Activated B cell treated with CpG ODN at 0.5 μM for 24 hours (primary cell): Measurements from ENCODE around the gene ARHGEF9. TPM values are rescaled to one million over a fixed set of nuclear protein-coding genes. Genes with fewer than 3 reads are reported as not detected.

ENCODE experiments used
- ATAC-seq: fragments of 200-7000 bp; cut with Tn5 transposase; one replicate; pipeline ENCODE4 v1.10.0; 2021; ENCODE audit warnings: low read depth, mild to moderate bottlenecking, moderate library complexity
- CTCF ChIA-PET: fragments of 350-600 bp; sonication (Branson Sonifier 250); formaldehyde crosslinking; loops from one replicate; lab custom pipeline; 2021; ENCODE audit warnings: antibody characterized with exemption; lab: Charles Lee
- POLR2A ChIA-PET: fragments of 350-600 bp; sonication (Branson Sonifier 250); formaldehyde crosslinking; loops from one replicate; lab custom pipeline; 2021; ENCODE audit warnings: antibody characterized with exemption; lab: Charles Lee
- DNase-seq: peaks from one replicate; pipeline ENCODE4 v3.0.0; 2022
- H3K27ac Mint-ChIP-seq: one replicate; pipeline ENCODE4 v1.8.0; 2020; ENCODE audit warnings: mixed read lengths
- H3K27me3 Mint-ChIP-seq: one replicate; pipeline ENCODE4 v1.8.0; 2021; ENCODE audit warnings: mixed read lengths
- H3K36me3 Mint-ChIP-seq: one replicate; pipeline ENCODE4 v1.8.0; 2021; ENCODE audit warnings: low read depth, mixed read lengths
- H3K4me1 Mint-ChIP-seq: one replicate; pipeline ENCODE4 v1.8.0; 2021; ENCODE audit warnings: mixed read lengths
- H3K4me3 Mint-ChIP-seq: one replicate; pipeline ENCODE4 v1.8.0; 2020; ENCODE audit warnings: mild to moderate bottlenecking, mixed read lengths
- H3K9me3 Mint-ChIP-seq: one replicate; pipeline ENCODE4 v1.8.0; 2020; ENCODE audit warnings: mixed read lengths
- intact Hi-C: fragments of 100-400 bp; cut with micrococcal nuclease; formaldehyde crosslinking; loops from one replicate; pipeline ENCODE4 v1.15.1; 2024
- total RNA-seq: library from RNA; stranded (reverse); gene quantifications from 2 replicates; pipeline ENCODE4 v1.2.3, GENCODE V29; 2022
- TF ChIP-seq, protein P1 (sequence below): fragments of 200-600 bp; IDR thresholded peaks from one replicate; pipeline ENCODE4 v1.8.0; 2022; ENCODE audit warnings: antibody characterized with exemption, mild to moderate bottlenecking

ARHGEF9 gene
- total RNA-seq, 1 donor from 2014 or later, result 25.1 TPM

DNA sequence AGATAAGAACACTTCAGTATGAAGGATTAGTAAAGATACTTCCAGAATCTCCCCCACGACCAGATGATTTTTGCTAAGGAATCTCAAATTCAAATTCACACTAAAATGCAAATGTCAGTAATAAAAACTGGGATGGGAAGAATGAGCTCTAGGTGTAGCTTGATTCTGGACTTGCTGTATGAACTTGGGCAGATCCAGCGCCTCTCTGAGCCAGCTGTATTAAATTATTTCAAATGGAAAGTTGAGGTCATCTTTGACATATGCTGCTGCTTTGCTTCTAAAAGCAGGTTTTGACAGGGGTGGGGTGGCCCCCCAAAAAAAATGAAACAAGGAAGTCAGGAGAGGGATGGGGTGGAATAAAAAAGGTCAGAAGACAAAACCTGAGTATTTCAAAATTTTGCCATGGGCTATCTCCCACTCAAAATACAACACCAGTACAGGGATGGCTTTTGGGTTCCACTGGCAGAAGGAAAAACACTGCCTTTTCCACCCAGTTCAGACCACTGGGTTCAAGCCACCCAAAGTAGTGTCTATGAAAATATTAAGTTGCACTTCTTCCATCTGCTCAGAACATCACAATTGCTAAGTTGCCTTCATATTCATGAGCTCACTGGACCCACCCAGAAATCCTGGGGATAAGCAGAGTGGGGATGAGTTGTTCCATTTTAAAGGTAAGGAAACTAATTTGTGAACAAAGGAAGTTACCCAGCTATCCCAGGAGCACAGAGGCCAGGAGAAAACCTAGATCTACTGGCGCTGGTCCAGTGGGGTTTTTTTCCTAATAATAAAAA is 47.7 kb downstream of the ARHGEF9 start:
- no peak overlapping the region for H3K27ac Mint-ChIP-seq
- DNase-seq (no peak), ATAC-seq (no peak)
- peaks cover 1% of the 10 kb centered on the region for H3K36me3 Mint-ChIP-seq
- intact Hi-C loops, result no loop called here
- CTCF ChIA-PET, result no interaction called here
- no peak overlapping the region for H3K4me3 Mint-ChIP-seq
- POLR2A ChIA-PET, result no interaction called here
- TF ChIP-seq, protein P1, sequence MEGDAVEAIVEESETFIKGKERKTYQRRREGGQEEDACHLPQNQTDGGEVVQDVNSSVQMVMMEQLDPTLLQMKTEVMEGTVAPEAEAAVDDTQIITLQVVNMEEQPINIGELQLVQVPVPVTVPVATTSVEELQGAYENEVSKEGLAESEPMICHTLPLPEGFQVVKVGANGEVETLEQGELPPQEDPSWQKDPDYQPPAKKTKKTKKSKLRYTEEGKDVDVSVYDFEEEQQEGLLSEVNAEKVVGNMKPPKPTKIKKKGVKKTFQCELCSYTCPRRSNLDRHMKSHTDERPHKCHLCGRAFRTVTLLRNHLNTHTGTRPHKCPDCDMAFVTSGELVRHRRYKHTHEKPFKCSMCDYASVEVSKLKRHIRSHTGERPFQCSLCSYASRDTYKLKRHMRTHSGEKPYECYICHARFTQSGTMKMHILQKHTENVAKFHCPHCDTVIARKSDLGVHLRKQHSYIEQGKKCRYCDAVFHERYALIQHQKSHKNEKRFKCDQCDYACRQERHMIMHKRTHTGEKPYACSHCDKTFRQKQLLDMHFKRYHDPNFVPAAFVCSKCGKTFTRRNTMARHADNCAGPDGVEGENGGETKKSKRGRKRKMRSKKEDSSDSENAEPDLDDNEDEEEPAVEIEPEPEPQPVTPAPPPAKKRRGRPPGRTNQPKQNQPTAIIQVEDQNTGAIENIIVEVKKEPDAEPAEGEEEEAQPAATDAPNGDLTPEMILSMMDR, result no peak
- H3K27me3 Mint-ChIP-seq, result no peaks in the 10 kb centered on the region
- H3K4me1 Mint-ChIP-seq, result peaks cover 11% of the 10 kb centered on the region
- H3K9me3 Mint-ChIP-seq, result no peaks in the 10 kb centered on the region

DNA sequence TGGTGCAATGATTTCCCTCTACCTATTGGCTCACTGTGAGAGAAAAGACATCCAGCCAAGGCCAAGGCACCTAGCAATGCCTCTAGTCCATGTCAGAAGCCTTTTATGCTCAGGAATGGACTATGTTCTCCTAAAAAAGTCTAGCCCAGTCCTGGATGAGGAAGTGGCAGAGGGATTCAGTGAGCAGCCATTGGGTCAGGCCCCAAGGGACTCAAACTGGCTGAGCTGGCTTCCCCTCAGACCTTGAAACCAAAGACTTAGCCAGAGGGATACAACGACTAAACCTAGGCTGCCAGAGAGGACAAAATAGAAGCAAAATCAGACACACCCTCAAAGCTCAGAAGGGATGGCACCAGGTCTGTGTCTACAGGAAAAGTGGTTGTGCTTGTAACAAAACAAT is 49.1 kb downstream of the ARHGEF9 start:
- ChIA-PET CTCF (no interaction called here), POLR2A (no interaction called here)
- Mint-ChIP-seq H3K27me3 (no peaks in the 10 kb centered on the region), H3K27ac (no peak overlapping the region), H3K36me3 (no peaks in the 10 kb centered on the region), H3K4me1 (peaks cover 5% of the 10 kb centered on the region), H3K4me3 (no peak overlapping the region), H3K9me3 (no peaks in the 10 kb centered on the region)
- DNase-seq (no peak), ATAC-seq (no peak)
- intact Hi-C loops, result no loop called here
- TF ChIP-seq, protein P1, result no peak

DNA sequence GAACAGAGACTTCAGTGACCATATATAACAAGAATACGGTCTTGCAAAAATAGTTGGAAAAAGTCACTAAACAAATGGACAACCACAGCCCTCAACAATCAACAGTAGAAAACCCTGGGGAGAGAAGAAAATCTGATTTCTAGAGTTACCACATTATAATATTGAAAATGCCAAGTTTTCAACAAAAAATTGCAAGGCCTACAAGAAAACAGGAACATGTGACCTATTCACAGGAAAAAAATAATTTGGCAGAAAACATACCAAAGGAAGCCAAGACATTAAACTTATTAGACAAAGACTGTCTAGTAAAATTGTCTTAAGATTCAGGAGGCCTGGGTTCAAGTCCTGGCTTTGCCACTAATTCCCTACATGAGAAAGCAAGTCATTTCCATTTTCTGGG is 64.7 kb downstream of the ARHGEF9 start:
- TF ChIP-seq, protein P1, result no peak
- no peaks in the 10 kb centered on the region for H3K9me3 Mint-ChIP-seq
- intact Hi-C loops, result no loop called here
- CTCF ChIA-PET, result no interaction called here
- DNase-seq, result no peak
- H3K27ac Mint-ChIP-seq, result no peak overlapping the region
- H3K36me3 Mint-ChIP-seq, result peaks cover 41% of the 10 kb centered on the region
- no peaks in the 10 kb centered on the region for H3K27me3 Mint-ChIP-seq
- no peak overlapping the region for H3K4me3 Mint-ChIP-seq
- POLR2A ChIA-PET, result no interaction called here
- no peak for ATAC-seq
- H3K4me1 Mint-ChIP-seq, result no peaks in the 10 kb centered on the region

DNA sequence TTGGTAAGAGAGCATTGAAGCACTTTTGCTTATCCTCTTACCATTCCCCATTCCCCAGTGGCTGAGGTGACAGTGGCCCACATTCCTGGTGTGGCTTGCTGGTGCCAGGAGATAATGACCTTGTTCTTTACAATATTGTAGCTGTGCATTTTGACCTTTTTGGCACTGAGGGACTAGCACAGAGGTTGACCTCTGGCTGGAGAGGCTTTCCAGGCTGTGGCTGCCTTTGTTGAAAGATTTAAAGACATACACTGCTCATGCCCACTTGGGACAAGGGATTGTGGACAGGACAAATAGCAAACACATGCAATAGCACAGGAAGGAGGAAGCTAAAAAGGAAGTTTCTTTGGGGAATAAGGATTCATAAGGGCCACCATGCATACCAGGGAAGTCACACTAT is 65.4 kb downstream of the ARHGEF9 start:
- DNase-seq (no peak), ATAC-seq (no peak)
- Mint-ChIP-seq H3K27me3 (no peaks in the 10 kb centered on the region), H3K4me1 (no peaks in the 10 kb centered on the region), H3K27ac (no peak overlapping the region), H3K36me3 (peaks cover 41% of the 10 kb centered on the region), H3K9me3 (no peaks in the 10 kb centered on the region), H3K4me3 (no peak overlapping the region)
- TF ChIP-seq, protein P1, result no peak
- ChIA-PET CTCF (no interaction called here), POLR2A (no interaction called here)
- intact Hi-C loops, result no loop called here

DNA sequence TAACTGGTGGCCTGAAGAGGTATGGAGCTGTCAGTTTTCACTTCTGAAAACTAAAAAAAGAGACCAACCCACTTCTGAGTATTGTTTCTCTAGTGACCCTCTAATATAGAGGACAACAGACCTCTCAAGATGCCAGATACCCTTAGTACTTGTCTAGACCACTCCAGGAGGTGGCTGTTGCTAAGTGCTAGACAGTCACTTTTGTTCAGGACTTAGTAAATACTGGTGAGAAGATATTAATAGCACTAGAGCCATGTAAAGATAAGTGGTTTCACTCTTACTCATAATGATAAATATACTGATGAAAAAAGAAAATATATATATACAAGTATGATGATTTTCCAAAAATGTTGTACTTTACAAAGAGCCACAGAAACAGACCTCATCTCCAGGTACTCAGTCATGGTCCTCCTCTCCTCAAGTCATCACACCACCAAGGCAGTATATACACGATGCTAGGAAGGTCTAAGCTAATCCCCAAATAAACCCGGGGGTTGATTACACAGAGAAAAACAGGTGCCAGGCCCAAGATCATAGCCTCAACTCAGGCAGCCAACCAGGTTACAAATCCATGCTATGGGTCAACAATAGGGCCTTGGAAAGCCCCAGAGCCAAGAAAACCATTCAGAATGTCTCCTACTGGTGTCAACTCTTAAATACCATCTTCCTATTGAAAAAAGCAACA is 66.9 kb downstream of the ARHGEF9 start:
- TF ChIP-seq, protein P1, result no peak
- Mint-ChIP-seq H3K27ac (no peak overlapping the region), H3K4me1 (no peaks in the 10 kb centered on the region), H3K4me3 (no peak overlapping the region), H3K9me3 (no peaks in the 10 kb centered on the region), H3K36me3 (peaks cover 47% of the 10 kb centered on the region), H3K27me3 (no peaks in the 10 kb centered on the region)
- ATAC-seq, result no peak
- ChIA-PET POLR2A (no interaction called here), CTCF (no interaction called here)
- DNase-seq, result no peak
- intact Hi-C loops, result no loop called here
